GM12878 (cell line): Measurements from ENCODE around the gene TPH2.

Experiments used
- CREB1 ChIP-seq: IDR thresholded peaks from 2 replicates; pipeline ENCODE4 v1.6.1; 2012; ENCODE audit warnings: low read depth, mild to moderate bottlenecking, inconsistent platforms
- EP300 ChIP-seq, 2 experiments: fragments of 150-350 bp in 1 of 2; IDR thresholded peaks; 2 replicates each; pipeline ENCODE4 v1.6.1; 2011 to 2012; ENCODE audit warnings: low read depth in 2 of 2, low read length in 2 of 2, borderline replicate concordance in 1 of 2, improper control_type of control experiment in 1 of 2, inconsistent platforms in 1 of 2; ENCODE audit not compliant: control insufficient read depth in 1 of 2
- EZH2 ChIP-seq: IDR thresholded peaks from 2 replicates; pipeline ENCODE4 v1.6.1; 2012; ENCODE audit warnings: low read depth, mild to moderate bottlenecking, control low read depth, inconsistent platforms, low read length, borderline replicate concordance; ENCODE audit not compliant: control insufficient read depth
- KLF5 ChIP-seq: fragments of 450-650 bp; IDR thresholded peaks from 2 replicates; pipeline ENCODE4 v1.6.1; 2014; ENCODE audit warnings: mild to moderate bottlenecking; ENCODE audit not compliant: partially characterized antibody
- POLR2AphosphoS2 ChIP-seq: IDR thresholded peaks from 2 replicates; pipeline ENCODE4 v1.6.1; 2011; ENCODE audit warnings: low read depth, mild to moderate bottlenecking, low read length, improper control_type of control experiment, moderate library complexity
- TAF1 ChIP-seq: IDR thresholded peaks from 2 replicates; pipeline ENCODE4 v1.6.1; 2011; ENCODE audit warnings: mild to moderate bottlenecking, low read depth, low read length, borderline replicate concordance
- TF ChIP-seq, protein P1 (sequence below): fragments of 450-650 bp; IDR thresholded peaks from 2 replicates; pipeline ENCODE4 v1.6.1; 2017; ENCODE audit warnings: antibody characterized with exemption, mild to moderate bottlenecking, moderate library complexity
- TF ChIP-seq, protein P2 (sequence below), 3 experiments: IDR thresholded peaks in 2 of 3; conservative IDR thresholded peaks in 1 of 3; 2 replicates each; pipeline ENCODE4 v1.5.1; 2011; ENCODE audit warnings: low read depth in 3 of 3, low read length in 3 of 3, mild to moderate bottlenecking in 3 of 3, control low read depth in 2 of 3, moderate library complexity in 2 of 3, inconsistent platforms in 1 of 3, mixed read lengths in 1 of 3; ENCODE audit not compliant: control insufficient read depth in 2 of 3, insufficient read depth in 1 of 3; ENCODE audit errors: extremely low read depth in 1 of 3
- TF ChIP-seq, protein P3 (sequence below): fragments of 450-650 bp; formaldehyde crosslinking; IDR thresholded peaks from 2 replicates; pipeline ENCODE4 v1.4.0; 2022; ENCODE audit warnings: mild to moderate bottlenecking, moderate library complexity

DNA sequence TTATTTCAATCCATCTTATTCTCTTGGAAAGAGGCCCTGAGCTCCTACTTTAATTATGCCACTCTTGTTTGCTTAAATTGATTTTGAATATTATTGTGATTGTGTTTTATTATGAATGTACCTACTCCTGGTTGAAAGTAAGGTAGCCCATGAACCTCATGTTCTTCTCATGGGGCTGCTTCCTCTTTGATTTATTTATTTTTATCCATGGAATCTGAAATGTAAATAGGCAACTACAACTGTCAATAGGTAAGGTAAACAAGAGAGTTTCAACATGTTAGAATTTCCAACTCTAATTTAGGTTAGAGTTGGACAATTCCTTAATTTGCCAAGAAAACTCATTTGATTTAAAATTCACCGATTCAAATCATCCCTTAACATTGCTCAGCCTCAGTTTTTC lies 16.2 kb downstream of the TPH2 start:
- TF ChIP-seq, protein P1, sequence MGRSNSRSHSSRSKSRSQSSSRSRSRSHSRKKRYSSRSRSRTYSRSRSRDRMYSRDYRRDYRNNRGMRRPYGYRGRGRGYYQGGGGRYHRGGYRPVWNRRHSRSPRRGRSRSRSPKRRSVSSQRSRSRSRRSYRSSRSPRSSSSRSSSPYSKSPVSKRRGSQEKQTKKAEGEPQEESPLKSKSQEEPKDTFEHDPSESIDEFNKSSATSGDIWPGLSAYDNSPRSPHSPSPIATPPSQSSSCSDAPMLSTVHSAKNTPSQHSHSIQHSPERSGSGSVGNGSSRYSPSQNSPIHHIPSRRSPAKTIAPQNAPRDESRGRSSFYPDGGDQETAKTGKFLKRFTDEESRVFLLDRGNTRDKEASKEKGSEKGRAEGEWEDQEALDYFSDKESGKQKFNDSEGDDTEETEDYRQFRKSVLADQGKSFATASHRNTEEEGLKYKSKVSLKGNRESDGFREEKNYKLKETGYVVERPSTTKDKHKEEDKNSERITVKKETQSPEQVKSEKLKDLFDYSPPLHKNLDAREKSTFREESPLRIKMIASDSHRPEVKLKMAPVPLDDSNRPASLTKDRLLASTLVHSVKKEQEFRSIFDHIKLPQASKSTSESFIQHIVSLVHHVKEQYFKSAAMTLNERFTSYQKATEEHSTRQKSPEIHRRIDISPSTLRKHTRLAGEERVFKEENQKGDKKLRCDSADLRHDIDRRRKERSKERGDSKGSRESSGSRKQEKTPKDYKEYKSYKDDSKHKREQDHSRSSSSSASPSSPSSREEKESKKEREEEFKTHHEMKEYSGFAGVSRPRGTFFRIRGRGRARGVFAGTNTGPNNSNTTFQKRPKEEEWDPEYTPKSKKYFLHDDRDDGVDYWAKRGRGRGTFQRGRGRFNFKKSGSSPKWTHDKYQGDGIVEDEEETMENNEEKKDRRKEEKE: no peak
- TF ChIP-seq, protein P2, sequence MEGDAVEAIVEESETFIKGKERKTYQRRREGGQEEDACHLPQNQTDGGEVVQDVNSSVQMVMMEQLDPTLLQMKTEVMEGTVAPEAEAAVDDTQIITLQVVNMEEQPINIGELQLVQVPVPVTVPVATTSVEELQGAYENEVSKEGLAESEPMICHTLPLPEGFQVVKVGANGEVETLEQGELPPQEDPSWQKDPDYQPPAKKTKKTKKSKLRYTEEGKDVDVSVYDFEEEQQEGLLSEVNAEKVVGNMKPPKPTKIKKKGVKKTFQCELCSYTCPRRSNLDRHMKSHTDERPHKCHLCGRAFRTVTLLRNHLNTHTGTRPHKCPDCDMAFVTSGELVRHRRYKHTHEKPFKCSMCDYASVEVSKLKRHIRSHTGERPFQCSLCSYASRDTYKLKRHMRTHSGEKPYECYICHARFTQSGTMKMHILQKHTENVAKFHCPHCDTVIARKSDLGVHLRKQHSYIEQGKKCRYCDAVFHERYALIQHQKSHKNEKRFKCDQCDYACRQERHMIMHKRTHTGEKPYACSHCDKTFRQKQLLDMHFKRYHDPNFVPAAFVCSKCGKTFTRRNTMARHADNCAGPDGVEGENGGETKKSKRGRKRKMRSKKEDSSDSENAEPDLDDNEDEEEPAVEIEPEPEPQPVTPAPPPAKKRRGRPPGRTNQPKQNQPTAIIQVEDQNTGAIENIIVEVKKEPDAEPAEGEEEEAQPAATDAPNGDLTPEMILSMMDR (IDR thresholded peaks at IDR 0.05 in 2 of 3, conservative IDR thresholded peaks at IDR 0.05 in 1 of 3; ENCODE audit: control insufficient read depth in 2 of 3, extremely low read depth in 1 of 3, insufficient read depth in 1 of 3, low read depth in 3 of 3, low read length in 3 of 3): no peak
- TF ChIP-seq EZH2: no peak
- no peak for TF ChIP-seq KLF5
- no peak for TF ChIP-seq EP300 (IDR thresholded peaks at IDR 0.05; ENCODE audit: borderline replicate concordance in 1 of 2, control insufficient read depth in 1 of 2, low read depth in 2 of 2, low read length in 2 of 2)
- TF ChIP-seq TAF1: no peak
- no peak for TF ChIP-seq POLR2AphosphoS2
- TF ChIP-seq, protein P3, sequence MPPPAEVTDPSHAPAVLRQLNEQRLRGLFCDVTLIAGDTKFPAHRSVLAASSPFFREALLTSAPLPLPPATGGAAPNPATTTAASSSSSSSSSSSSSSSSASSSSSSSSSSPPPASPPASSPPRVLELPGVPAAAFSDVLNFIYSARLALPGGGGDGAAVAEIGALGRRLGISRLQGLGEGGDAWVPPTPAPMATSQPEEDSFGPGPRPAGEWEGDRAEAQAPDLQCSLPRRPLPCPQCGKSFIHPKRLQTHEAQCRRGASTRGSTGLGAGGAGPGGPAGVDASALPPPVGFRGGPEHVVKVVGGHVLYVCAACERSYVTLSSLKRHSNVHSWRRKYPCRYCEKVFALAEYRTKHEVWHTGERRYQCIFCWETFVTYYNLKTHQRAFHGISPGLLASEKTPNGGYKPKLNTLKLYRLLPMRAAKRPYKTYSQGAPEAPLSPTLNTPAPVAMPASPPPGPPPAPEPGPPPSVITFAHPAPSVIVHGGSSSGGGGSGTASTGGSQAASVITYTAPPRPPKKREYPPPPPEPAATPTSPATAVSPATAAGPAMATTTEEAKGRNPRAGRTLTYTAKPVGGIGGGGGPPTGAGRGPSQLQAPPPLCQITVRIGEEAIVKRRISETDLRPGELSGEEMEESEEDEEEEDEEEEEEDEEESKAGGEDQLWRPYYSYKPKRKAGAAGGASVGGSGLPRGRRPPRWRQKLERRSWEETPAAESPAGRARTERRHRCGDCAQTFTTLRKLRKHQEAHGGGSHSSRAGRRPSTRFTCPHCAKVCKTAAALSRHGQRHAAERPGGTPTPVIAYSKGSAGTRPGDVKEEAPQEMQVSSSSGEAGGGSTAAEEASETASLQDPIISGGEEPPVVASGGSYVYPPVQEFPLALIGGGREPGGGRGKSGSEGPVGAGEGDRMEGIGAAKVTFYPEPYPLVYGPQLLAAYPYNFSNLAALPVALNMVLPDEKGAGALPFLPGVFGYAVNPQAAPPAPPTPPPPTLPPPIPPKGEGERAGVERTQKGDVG: no peak
- TF ChIP-seq CREB1: no peak
